ENCODE data around the gene AJM1. TPM values are rescaled to one million over a fixed set of nuclear protein-coding genes. Genes with fewer than 3 reads are reported as not detected.

Gene AJM1
- total RNA-seq, 6 donors from 2014 or later, result 1.4 to 7.3 (median 3.0) TPM

DNA sequence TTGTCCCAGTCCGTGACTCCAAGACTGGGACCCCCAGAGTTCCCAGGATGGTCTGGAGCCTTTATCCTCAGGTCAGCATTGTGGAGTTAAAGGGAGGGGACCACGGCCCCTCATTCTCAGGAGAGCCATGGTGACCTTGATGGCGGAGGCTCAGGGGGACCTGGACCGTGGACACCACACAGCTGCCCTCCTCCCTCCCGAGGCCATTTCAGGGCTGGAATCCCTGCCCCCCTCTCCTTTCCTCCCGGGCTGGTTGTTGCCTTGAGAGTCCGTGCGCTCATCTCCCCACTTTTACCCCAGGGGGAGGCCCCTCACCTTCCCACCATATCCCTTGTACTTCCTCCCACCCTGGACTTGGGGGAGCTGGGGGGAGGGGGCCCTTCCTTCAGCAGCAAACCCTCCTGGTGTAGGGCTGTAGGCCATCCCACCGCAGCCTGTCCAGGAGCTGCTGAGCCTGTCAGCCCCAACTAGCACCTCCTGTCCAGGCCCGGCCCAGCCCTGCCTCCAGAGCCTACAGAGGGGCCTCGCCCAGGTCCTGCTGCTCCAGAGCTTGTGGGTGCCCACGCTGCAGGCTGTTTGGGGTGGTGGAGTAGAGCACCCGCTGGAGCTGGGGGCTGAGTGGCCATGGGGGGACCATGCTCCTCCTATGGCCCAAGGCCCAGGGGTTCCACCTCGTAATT is 14.3 kb upstream of the AJM1 start:
- TF ChIP-seq EP300 (IDR thresholded peaks at IDR 0.05), result no peak
- TF ChIP-seq, protein P1, sequence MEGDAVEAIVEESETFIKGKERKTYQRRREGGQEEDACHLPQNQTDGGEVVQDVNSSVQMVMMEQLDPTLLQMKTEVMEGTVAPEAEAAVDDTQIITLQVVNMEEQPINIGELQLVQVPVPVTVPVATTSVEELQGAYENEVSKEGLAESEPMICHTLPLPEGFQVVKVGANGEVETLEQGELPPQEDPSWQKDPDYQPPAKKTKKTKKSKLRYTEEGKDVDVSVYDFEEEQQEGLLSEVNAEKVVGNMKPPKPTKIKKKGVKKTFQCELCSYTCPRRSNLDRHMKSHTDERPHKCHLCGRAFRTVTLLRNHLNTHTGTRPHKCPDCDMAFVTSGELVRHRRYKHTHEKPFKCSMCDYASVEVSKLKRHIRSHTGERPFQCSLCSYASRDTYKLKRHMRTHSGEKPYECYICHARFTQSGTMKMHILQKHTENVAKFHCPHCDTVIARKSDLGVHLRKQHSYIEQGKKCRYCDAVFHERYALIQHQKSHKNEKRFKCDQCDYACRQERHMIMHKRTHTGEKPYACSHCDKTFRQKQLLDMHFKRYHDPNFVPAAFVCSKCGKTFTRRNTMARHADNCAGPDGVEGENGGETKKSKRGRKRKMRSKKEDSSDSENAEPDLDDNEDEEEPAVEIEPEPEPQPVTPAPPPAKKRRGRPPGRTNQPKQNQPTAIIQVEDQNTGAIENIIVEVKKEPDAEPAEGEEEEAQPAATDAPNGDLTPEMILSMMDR (IDR thresholded peaks at IDR 0.05), result no peak
- peak in 1 of 2 donors; percentile 47 for DNase-seq
- H3K4me1 ChIP-seq, result no peaks in the 10 kb centered on the region
- 94 to 96% methylated on average over 12 of the region's 14 CpGs for WGBS, 2 donors
- H3K27me3 ChIP-seq, result no peaks in the 10 kb centered on the region
- no peaks in the 10 kb centered on the region for H3K9me3 ChIP-seq
- H3K36me3 ChIP-seq, result peaks cover 3 to 97% (median 77%) of the 10 kb centered on the region in 4 donors
- H3K4me3 ChIP-seq, result no peak overlapping the region
- H3K27ac ChIP-seq, result no peak overlapping the region
- ATAC-seq (ENCODE audit: low FRiP score in 2 of 2), result no peak

DNA sequence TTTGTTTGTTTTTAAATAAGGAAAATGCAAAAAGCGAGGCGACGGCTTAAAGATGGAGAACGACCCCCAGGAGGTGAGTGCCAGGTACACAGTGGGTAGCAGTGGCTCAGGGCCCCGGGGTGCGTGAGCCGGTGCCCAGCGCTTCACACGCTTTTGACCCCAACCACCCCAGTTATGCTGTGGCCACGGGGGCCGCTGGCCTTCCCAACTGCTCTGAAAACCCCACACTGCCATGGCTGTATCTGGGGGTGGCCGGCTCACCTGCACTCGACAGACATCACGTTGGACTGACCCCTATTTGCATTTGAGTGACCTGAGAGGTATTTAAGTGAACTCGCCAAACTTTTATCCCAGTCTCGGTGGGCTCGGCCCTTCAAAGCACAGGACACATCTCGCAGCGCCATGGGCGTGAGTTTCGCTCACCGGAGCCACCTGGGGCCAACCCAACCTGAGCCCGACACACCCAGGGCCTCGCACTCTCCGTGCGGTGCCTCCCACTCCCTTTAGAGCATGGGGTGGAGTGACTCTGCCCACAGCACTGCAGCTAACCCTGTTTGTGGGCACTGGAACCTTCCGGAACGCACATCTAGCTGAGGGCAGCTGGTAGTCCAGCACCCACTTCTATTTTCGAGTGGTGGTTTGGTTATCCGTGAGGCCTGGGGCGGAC is 13.7 kb upstream of the AJM1 start:
- ATAC-seq (ENCODE audit: low FRiP score in 2 of 2) (no peak), DNase-seq (peak in 1 of 2 donors; percentile 57)
- Histone ChIP-seq H3K4me3 (no peak overlapping the region), H3K27ac (no peak overlapping the region), H3K9me3 (no peaks in the 10 kb centered on the region), H3K36me3 (peaks cover 3 to 94% (median 77%) of the 10 kb centered on the region in 4 donors), H3K4me1 (no peaks in the 10 kb centered on the region), H3K27me3 (no peaks in the 10 kb centered on the region)
- no peak for TF ChIP-seq POLR2A (IDR thresholded peaks at IDR 0.05)
- no peak for TF ChIP-seq EP300 (IDR thresholded peaks at IDR 0.05)
- TF ChIP-seq POLR2AphosphoS5 (IDR thresholded peaks at IDR 0.05), result no peak
- TF ChIP-seq, protein P1 (IDR thresholded peaks at IDR 0.05), result no peak
- 96 to 97% methylated on average over 19 to 31 of the region's 31 CpGs for WGBS, 2 donors

DNA sequence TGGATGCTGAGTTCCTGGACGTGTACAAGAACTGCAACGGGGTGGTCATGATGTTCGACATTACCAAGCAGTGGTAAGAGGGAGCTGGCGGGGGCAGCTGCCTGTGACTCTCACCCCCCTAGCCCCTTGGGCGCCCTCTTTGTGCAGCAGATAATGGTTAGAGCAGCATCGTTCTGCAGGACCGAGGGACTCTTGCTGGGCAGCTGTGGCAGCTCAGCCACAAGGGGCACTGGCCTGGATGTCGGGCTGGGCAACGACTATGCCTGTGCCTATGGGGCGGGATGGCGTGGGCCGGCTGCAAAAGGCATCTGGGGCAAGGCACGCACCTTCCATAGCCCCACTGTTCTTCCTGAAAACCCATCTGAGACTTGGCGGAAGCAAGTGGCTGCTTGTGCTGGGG is 12.9 kb upstream of the AJM1 start:
- DNase-seq, result peak in 1 of 2 donors; percentile 61
- ATAC-seq (ENCODE audit: low FRiP score in 2 of 2), result no peak
- H3K4me1 ChIP-seq, result no peaks in the 10 kb centered on the region
- no peaks in the 10 kb centered on the region for H3K27me3 ChIP-seq
- H3K27ac ChIP-seq, result no peak overlapping the region
- H3K9me3 ChIP-seq, result no peaks in the 10 kb centered on the region
- TF ChIP-seq POLR2AphosphoS5 (IDR thresholded peaks at IDR 0.05) (no peak), EP300 (IDR thresholded peaks at IDR 0.05) (no peak), POLR2A (IDR thresholded peaks at IDR 0.05) (no peak)
- TF ChIP-seq, protein P1 (IDR thresholded peaks at IDR 0.05), result no peak
- WGBS, 2 donors, result 90 to 95% methylated on average over 12 to 14 of the region's 14 CpGs
- no peak overlapping the region for H3K4me3 ChIP-seq
- H3K36me3 ChIP-seq, result peaks cover 3 to 92% (median 74%) of the 10 kb centered on the region in 4 donors

DNA sequence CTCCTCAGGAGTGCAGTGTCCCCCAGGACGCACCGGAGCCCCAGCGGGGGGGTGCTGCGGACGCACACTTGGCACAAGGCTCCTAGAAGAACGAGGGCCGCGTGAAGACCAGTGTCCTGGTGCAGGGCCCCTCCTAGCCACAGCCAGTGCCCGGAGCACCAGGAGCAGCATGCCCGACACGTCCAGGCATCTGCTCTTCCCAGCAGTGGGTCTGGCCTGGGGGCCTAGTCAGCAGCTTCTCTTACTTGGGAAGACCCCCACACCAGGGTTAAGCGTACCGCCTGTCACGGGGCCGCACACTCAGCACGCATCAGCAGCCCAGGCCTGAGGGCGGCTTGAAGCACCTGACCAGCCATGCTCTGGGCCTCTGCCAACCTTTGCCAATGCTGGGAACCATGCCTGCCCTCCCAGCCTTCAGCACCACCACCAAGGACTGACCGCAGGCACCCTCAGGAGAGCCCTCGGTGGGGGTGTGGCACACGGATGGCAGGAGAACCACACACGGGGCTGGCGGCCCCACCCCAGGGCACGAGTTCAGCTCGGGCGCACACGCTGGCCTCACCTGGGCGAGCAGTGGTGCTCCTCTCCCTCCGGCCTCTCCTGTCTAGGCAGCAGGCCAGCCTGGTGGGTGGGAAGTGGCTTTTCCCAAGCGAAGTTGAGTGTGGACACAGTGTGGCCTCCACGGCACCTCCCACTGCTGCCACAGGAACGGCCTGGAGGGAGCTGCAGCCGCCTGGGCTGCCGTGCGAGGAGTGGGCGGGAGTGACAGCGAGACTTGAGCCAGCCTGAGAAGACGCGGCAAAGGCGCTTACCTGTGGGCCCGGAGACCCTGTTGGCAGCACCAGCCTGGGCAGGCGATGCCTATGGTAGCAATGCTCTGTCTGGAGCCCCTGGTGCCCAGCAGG is 12.0 kb upstream of the AJM1 start:
- DNase-seq, result peak in 1 of 2 donors; percentile 69
- WGBS, 2 donors, result 91 to 93% methylated on average over 22 to 36 of the region's 41 CpGs
- H3K4me1 ChIP-seq, result no peaks in the 10 kb centered on the region
- TF ChIP-seq POLR2AphosphoS5 (IDR thresholded peaks at IDR 0.05) (no peak), EP300 (IDR thresholded peaks at IDR 0.05) (no peak), POLR2A (IDR thresholded peaks at IDR 0.05) (no peak)
- TF ChIP-seq, protein P1 (IDR thresholded peaks at IDR 0.05), result no peak
- H3K27ac ChIP-seq, result no peak overlapping the region
- no peaks in the 10 kb centered on the region for H3K27me3 ChIP-seq
- no peak overlapping the region for H3K4me3 ChIP-seq
- H3K9me3 ChIP-seq, result no peaks in the 10 kb centered on the region
- peaks cover 3 to 83% (median 70%) of the 10 kb centered on the region in 4 donors for H3K36me3 ChIP-seq
- no peak for ATAC-seq (ENCODE audit: low FRiP score in 2 of 2)

Data from upper lobe of left lung (tissue), 6 donors.